ENCODE results near the gene FAM120C. TPM values are rescaled to one million over a fixed set of nuclear protein-coding genes. Genes with fewer than 3 reads are reported as not detected.

The FAM120C gene, protein sequence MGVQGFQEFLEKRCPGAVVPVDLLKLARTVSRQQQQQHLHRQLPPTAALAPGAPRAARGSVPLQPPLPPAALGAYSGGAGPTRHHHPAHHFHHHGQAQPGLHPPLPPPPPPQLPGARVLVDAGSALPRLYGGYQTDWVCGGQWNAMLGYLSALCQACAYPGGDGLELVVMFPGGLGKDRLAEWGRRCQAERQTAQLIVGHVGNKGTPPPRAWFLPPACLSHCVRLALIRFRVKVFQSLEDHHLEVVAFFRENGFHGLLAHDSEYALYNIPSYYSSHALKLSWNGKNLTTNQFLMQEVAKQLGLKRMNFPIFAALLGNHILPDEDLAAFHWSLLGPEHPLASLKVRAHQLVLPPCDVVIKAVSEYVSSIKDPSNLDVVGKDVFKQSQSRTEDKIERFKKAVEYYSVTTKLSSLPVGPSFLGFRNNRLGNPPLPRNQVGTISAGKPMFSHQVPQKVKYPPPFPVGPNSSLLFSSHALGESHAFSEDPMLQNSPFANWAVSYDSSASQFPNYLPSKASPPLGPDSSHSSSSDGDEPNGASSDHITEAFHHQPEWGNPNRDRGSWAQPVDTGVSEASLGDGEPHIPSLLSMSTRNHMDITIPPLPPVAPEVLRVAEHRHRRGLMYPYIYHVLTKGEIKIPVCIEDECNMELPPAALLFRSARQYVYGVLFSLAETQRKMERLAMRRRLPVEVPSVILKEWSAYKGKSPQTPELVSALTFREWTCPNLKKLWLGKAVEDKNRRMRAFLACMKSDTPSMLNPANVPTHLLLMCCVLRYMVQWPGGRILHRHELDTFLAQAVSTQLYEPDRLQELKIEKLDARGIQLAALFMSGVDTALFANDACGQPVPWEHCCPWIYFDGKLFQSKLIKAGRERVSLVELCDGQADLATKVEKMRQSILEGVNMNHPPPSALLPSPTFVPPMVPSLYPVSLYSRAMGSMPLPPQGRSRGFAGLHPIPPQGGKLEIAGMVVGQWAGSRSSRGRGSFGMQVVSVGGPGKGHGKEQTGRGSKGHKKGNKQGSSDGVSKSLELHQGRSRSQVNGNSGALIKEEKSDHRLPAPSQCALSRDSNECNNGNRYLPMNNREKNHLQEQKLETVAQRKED
- total RNA-seq: 8.0 TPM in 2 replicates

DNA sequence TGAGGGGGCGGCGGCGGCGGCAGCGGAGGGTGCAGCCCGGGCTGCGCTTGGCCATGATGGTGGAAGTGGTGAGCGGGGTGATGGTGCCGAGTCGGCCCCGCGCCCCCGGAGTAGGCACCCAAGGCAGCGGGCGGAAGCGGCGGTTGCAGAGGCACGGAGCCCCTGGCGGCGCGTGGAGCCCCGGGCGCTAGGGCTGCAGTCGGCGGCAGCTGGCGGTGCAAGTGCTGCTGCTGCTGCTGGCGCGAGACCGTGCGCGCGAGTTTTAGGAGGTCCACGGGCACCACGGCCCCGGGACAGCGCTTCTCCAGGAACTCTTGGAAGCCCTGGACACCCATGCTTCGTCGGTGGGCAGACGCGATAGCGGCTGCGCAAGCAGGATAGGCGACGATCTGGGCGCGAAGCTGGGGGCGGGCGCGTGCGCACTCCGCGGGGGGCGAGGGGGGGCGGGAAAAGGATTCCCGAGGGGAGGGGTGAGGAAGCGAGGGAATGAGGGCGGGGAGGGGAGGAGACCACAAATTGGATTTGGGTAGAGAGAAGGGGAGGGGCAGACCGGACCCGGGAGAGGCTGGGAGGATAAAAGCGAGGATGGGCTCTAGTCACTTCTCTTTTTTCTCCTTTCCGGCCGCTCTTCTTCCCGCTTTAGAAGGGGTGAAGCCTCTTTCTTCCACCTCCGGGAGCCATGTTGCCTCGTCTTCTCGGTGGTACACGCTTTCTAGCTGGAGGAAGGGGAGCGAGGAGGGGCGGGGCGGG lies at the start of gene FAM120C:
FAM120C (minus strand) TSS at position 391 of the 750 bp plus-strand sequence; CDS start at position 335, 56 bp downstream.
- peak within 1 kb of the TSS; percentile 76 for H3K4me3 ChIP-seq (ENCODE audit: insufficient read depth, low read length)
- TF ChIP-seq, protein P1, sequence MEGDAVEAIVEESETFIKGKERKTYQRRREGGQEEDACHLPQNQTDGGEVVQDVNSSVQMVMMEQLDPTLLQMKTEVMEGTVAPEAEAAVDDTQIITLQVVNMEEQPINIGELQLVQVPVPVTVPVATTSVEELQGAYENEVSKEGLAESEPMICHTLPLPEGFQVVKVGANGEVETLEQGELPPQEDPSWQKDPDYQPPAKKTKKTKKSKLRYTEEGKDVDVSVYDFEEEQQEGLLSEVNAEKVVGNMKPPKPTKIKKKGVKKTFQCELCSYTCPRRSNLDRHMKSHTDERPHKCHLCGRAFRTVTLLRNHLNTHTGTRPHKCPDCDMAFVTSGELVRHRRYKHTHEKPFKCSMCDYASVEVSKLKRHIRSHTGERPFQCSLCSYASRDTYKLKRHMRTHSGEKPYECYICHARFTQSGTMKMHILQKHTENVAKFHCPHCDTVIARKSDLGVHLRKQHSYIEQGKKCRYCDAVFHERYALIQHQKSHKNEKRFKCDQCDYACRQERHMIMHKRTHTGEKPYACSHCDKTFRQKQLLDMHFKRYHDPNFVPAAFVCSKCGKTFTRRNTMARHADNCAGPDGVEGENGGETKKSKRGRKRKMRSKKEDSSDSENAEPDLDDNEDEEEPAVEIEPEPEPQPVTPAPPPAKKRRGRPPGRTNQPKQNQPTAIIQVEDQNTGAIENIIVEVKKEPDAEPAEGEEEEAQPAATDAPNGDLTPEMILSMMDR (IDR thresholded peaks at IDR 0.05; ENCODE audit: extremely low read depth, low read depth, low read length): no peak
- peaks cover 33% of the 10 kb centered on the region for H3K79me2 ChIP-seq (ENCODE audit: insufficient read depth, low read length)
- no peaks in the 10 kb centered on the region for H3K36me3 ChIP-seq (ENCODE audit: insufficient read depth, low read length)
- H3K4me1 ChIP-seq (ENCODE audit: insufficient read depth, low read length): peaks cover 2% of the 10 kb centered on the region
- H3K27ac ChIP-seq (ENCODE audit: low read depth, low read length): peak within 1 kb of the TSS; percentile 37
- peak within 1 kb of the TSS; percentile 90 for H3K4me2 ChIP-seq (ENCODE audit: insufficient read depth, low read length)
- peak within 1 kb of the TSS; percentile 88 for H2AFZ ChIP-seq (ENCODE audit: low read length)
- DNase-seq (ENCODE audit: insufficient read length, low spot score, missing footprints): peak; percentile 91
- no peaks in the 10 kb centered on the region for H3K9me3 ChIP-seq (ENCODE audit: low read depth, low read length)
- H3K27me3 ChIP-seq (ENCODE audit: insufficient read depth, low read length): no peaks in the 10 kb centered on the region
- peaks cover 6% of the 10 kb centered on the region for H4K20me1 ChIP-seq (ENCODE audit: insufficient read depth, low read length)

DNA sequence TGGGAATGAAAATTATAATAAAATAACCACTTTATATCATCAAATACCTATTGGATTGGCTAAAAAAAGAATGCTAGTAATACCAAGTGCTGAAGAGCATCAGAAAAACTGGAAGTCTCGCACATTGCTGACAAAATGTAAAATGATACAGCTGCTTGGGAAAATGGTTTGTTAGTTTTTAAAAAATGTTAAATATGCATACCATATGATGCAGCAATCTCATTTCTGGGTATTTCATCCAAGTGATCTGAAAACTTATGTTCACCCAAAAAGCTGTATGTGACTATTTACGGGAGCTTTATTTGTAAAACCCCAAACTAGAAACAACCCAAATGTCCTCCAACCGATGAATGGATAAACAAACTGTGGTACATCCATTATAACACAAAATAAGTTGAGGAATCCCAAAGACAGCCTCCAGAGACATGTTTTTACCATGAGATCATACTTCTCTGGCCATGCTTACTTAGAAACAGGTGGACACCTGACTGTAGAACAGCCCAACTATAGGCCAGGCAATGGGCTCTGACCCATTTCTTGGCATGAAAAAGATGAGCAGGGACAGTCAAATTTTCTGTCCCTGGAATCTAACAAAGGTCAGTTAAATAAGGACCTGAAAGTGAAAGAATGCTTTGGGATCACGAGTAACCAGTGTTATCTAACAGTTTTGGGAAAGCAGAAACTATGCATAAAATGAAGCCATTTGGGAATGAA lies 47.5 kb upstream of the FAM120C start:
- no peak for DNase-seq (ENCODE audit: insufficient read length, low spot score, missing footprints)
- Histone ChIP-seq H3K79me2 (ENCODE audit: insufficient read depth, low read length) (no peaks in the 10 kb centered on the region), H3K27ac (ENCODE audit: low read depth, low read length) (no peak overlapping the region), H3K4me1 (ENCODE audit: insufficient read depth, low read length) (no peaks in the 10 kb centered on the region), H3K27me3 (ENCODE audit: insufficient read depth, low read length) (no peaks in the 10 kb centered on the region), H3K4me3 (ENCODE audit: insufficient read depth, low read length) (no peak overlapping the region), H4K20me1 (ENCODE audit: insufficient read depth, low read length) (no peaks in the 10 kb centered on the region), H3K4me2 (ENCODE audit: insufficient read depth, low read length) (no peak overlapping the region), H3K36me3 (ENCODE audit: insufficient read depth, low read length) (no peaks in the 10 kb centered on the region), H3K9me3 (ENCODE audit: low read depth, low read length) (no peaks in the 10 kb centered on the region), H2AFZ (ENCODE audit: low read length) (no peak overlapping the region)
- TF ChIP-seq, protein P1 (IDR thresholded peaks at IDR 0.05; ENCODE audit: extremely low read depth, low read depth, low read length): no peak

DNA sequence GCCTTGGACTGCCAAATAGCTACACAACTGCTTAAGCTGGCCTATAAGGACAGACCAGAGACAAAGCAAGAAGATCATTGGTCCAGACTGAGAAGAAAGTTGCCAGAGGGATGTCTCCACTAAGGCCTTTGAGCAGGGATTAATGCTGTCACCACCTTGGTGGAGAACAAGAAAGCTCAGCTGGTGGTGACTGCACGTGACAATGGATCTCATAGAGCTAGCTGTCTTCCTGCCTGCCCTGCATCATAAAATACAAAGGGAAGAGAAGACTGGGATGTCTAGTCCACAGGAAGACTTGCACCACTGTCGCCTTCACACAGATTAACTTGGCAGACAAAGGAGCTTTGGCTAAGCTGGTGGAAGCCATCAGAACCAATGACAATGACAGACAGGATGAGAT lies 40.5 kb upstream of the FAM120C start:
- no peaks in the 10 kb centered on the region for H3K36me3 ChIP-seq (ENCODE audit: insufficient read depth, low read length)

More for the DNA sequence above, 40.5 kb upstream of the FAM120C start:
- no peak overlapping the region for H3K27ac ChIP-seq (ENCODE audit: low read depth, low read length)
- no peak overlapping the region for H2AFZ ChIP-seq (ENCODE audit: low read length)
- H3K79me2 ChIP-seq (ENCODE audit: insufficient read depth, low read length): no peaks in the 10 kb centered on the region
- H3K27me3 ChIP-seq (ENCODE audit: insufficient read depth, low read length): no peaks in the 10 kb centered on the region
- no peak overlapping the region for H3K4me3 ChIP-seq (ENCODE audit: insufficient read depth, low read length)
- DNase-seq (ENCODE audit: insufficient read length, low spot score, missing footprints): no peak
- H4K20me1 ChIP-seq (ENCODE audit: insufficient read depth, low read length): no peaks in the 10 kb centered on the region
- no peaks in the 10 kb centered on the region for H3K4me1 ChIP-seq (ENCODE audit: insufficient read depth, low read length)
- no peak overlapping the region for H3K4me2 ChIP-seq (ENCODE audit: insufficient read depth, low read length)
- TF ChIP-seq, protein P1 (IDR thresholded peaks at IDR 0.05; ENCODE audit: extremely low read depth, low read depth, low read length): no peak
- no peaks in the 10 kb centered on the region for H3K9me3 ChIP-seq (ENCODE audit: low read depth, low read length)
